HG03064 (cell line): ENCODE data around the gene RABEP2.
"Not testable (repeated sequence)": the region's sequence is repeated elsewhere in the genome, so short reads cannot be mapped to it uniquely, and the experiment has no call there.

ENCODE experiments used
- ATAC-seq: cut with Tn5 transposase; IDR thresholded peaks from one replicate; pipeline ENCODE4 v1.9.1; 2021; ENCODE audit warnings: low read depth; ENCODE audit not compliant: unreplicated experiment

Gene RABEP2

GRCh38 chr16:28924762-28925385 is at the start of gene RABEP2:
Gene RABEP2 (minus strand): TSS chr16:28925238. CDS start chr16:28925163, 75 bp downstream.
- peak; percentile 45 for ATAC-seq

- peak; percentile 66 for ATAC-seq
Observed at GRCh38 chr16:28974437-28975157, 49.6 kb upstream of the RABEP2 start, which contains the start of gene SPNS1. Gene SPNS1 (plus strand): TSS chr16:28974778. CDS start chr16:28975152, 374 bp downstream.

GRCh38 chr16:28974007-28974436 is 49.0 kb upstream of the RABEP2 start:
- ATAC-seq: no peak

GRCh38 chr16:28969696-28970095 is 44.7 kb upstream of the RABEP2 start:
- not testable (repeated sequence) for ATAC-seq

- ATAC-seq: no peak
Observed at GRCh38 chr16:28967156-28967555, 42.1 kb upstream of the RABEP2 start.

GRCh38 chr16:28964496-28964895 is 39.5 kb upstream of the RABEP2 start:
- ATAC-seq: no peak

GRCh38 chr16:28964072-28964471 is 39.0 kb upstream of the RABEP2 start:
- ATAC-seq: no peak

GRCh38 chr16:28958836-28959235 is 33.8 kb upstream of the RABEP2 start:
- ATAC-seq: no peak

GRCh38 chr16:28958216-28958615 is 33.2 kb upstream of the RABEP2 start:
- no peak for ATAC-seq

- peak; percentile 7 for ATAC-seq
Observed at GRCh38 chr16:28951410-28951943, 26.4 kb upstream of the RABEP2 start.

GRCh38 chr16:28950648-28951409 is 25.8 kb upstream of the RABEP2 start, which contains the start of gene NFATC2IP:
Gene NFATC2IP (plus strand): TSS chr16:28950937. CDS start chr16:28951012, 75 bp downstream.
- peak; percentile 83 for ATAC-seq

GRCh38 chr16:28946681-28947080 is 21.6 kb upstream of the RABEP2 start:
- ATAC-seq: no peak

GRCh38 chr16:28943281-28943680 is 18.2 kb upstream of the RABEP2 start:
- ATAC-seq: no peak

GRCh38 chr16:28939825-28940224 is 14.8 kb upstream of the RABEP2 start:
- ATAC-seq: not testable (repeated sequence)

- no peak for ATAC-seq
Observed at GRCh38 chr16:28938721-28939120, 13.7 kb upstream of the RABEP2 start.

GRCh38 chr16:28937222-28937876 is 12.3 kb upstream of the RABEP2 start:
- ATAC-seq: no peak

GRCh38 chr16:28936784-28937155 is 11.7 kb upstream of the RABEP2 start:
- ATAC-seq: no peak

GRCh38 chr16:28935924-28936783 is 11.1 kb upstream of the RABEP2 start:
- no peak for ATAC-seq

GRCh38 chr16:28935346-28935745 is 10.3 kb upstream of the RABEP2 start:
- ATAC-seq: no peak
